Measurements from ENCODE around the gene HLA-DRA.

Gene HLA-DRA

GRCh38 chr6:32483968-32484613 is 44.4 kb downstream of the HLA-DRA start:
- no peak for DNase-seq

DNA sequence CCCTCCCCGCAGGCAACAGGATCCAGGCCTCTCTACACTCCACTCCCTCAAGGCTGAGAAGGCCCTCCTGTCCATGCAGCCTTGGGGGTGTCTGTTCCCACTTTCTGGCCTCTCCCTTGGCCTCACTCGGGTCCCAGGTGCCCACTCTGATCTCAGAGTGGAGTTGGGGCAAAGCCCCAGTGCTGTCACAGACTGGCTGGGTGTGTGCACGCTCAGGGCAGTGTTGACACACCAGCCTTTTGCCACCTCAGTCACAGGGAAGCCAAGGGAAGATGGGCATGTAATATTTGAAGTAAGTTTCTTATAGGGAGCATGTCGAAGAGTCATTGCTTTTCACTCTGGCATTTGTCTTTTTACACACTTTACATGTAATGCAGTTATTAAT is 44.9 kb downstream of the HLA-DRA start:
- no peak for DNase-seq

- DNase-seq, result no peak
Measured at GRCh38 chr6:32488083-32488482, 48.4 kb downstream of the HLA-DRA start.

- no peak for DNase-seq
Measured at GRCh38 chr6:32491700-32492099, 52.0 kb downstream of the HLA-DRA start.

DNA sequence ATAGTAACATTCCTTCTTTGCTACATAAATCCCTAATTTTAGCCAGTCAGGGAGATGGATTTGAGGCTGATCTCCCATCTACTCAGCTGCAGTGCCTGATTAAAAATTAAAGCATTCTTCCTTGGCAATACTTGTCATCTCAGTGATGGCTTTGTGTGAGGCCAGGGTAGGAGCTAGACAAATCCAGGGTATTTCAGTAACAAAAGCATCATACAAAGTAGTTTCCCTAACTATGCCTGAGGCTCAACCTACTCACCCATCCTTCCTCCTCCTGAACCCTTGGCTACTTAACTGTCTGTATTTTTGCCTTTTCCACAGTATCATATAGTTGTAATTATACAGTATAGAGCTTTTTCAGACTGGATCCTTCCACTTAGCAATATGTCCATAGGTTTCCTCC is 52.7 kb downstream of the HLA-DRA start:
- DNase-seq, result no peak
